Upper lobe of right lung (tissue), 1 donor: ENCODE measurements around the gene AKR1C3. TPM values are rescaled to one million over a fixed set of nuclear protein-coding genes. Genes with fewer than 3 reads are reported as not detected.
"Not testable (repeated sequence)": the region's sequence is repeated elsewhere in the genome, so short reads cannot be mapped to it uniquely, and the experiment has no call there.

ENCODE experiments used
- ATAC-seq: fragments of 200-7000 bp; cut with Tn5 transposase; one replicate; pipeline ENCODE4 v1.9.1; 2020; ENCODE audit warnings: mild to moderate bottlenecking, moderate library complexity
- DNase-seq: peaks from one replicate; pipeline ENCODE4 v3.0.0-alpha.2; 2020
- H3K27ac ChIP-seq: fragments of 200-600 bp; one replicate; pipeline ENCODE4 v1.8.0; 2022
- H3K27me3 ChIP-seq: fragments of 200-600 bp; one replicate; pipeline ENCODE4 v1.8.0; 2022; ENCODE audit warnings: mild to moderate bottlenecking
- H3K36me3 ChIP-seq: fragments of 200-600 bp; one replicate; pipeline ENCODE4 v1.8.0; 2022
- H3K4me1 ChIP-seq: fragments of 200-600 bp; one replicate; pipeline ENCODE4 v1.8.0; 2022
- H3K4me3 ChIP-seq: fragments of 200-600 bp; one replicate; pipeline ENCODE4 v1.8.0; 2022; ENCODE audit warnings: mild to moderate bottlenecking
- H3K9me3 ChIP-seq: fragments of 200-600 bp; one replicate; pipeline ENCODE4 v1.8.0; 2022
- intact Hi-C: fragments of 100-400 bp; cut with DNase I; formaldehyde crosslinking; loops from one replicate; pipeline ENCODE4 v1.11.0; 2022
- total RNA-seq: library from RNA; stranded (reverse); fragmentation: NEBNext Ultra II Directional; extraction: Animal tissue kit (Norgen Biotek cat#: 25700); gene quantifications from one replicate; pipeline ENCODE4 v1.2.1, GENCODE V29; 2021
- TF ChIP-seq, protein P1 (sequence below): fragments of 200-600 bp; IDR thresholded peaks from one replicate; pipeline ENCODE4 v1.8.0; 2022; ENCODE audit warnings: antibody characterized with exemption
- donor health status: DM: no; HTN: yes; CAD: no; lungs with severe emphysema.

The AKR1C3 gene
- total RNA-seq, 1 donor from 2014 or later = 63.6 TPM

GRCh38 chr10:5123886-5124285, 29.7 kb downstream of the AKR1C3 start:
- Histone ChIP-seq H3K27me3 (no peaks in the 10 kb centered on the region), H3K9me3 (no peaks in the 10 kb centered on the region), H3K27ac (no peak overlapping the region), H3K36me3 (no peaks in the 10 kb centered on the region), H3K4me3 (no peak overlapping the region), H3K4me1 (no peaks in the 10 kb centered on the region)
- ATAC-seq (no peak), DNase-seq (no peak)
- intact Hi-C loops = no loop called here
- TF ChIP-seq, protein P1, sequence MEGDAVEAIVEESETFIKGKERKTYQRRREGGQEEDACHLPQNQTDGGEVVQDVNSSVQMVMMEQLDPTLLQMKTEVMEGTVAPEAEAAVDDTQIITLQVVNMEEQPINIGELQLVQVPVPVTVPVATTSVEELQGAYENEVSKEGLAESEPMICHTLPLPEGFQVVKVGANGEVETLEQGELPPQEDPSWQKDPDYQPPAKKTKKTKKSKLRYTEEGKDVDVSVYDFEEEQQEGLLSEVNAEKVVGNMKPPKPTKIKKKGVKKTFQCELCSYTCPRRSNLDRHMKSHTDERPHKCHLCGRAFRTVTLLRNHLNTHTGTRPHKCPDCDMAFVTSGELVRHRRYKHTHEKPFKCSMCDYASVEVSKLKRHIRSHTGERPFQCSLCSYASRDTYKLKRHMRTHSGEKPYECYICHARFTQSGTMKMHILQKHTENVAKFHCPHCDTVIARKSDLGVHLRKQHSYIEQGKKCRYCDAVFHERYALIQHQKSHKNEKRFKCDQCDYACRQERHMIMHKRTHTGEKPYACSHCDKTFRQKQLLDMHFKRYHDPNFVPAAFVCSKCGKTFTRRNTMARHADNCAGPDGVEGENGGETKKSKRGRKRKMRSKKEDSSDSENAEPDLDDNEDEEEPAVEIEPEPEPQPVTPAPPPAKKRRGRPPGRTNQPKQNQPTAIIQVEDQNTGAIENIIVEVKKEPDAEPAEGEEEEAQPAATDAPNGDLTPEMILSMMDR = no peak

DNA sequence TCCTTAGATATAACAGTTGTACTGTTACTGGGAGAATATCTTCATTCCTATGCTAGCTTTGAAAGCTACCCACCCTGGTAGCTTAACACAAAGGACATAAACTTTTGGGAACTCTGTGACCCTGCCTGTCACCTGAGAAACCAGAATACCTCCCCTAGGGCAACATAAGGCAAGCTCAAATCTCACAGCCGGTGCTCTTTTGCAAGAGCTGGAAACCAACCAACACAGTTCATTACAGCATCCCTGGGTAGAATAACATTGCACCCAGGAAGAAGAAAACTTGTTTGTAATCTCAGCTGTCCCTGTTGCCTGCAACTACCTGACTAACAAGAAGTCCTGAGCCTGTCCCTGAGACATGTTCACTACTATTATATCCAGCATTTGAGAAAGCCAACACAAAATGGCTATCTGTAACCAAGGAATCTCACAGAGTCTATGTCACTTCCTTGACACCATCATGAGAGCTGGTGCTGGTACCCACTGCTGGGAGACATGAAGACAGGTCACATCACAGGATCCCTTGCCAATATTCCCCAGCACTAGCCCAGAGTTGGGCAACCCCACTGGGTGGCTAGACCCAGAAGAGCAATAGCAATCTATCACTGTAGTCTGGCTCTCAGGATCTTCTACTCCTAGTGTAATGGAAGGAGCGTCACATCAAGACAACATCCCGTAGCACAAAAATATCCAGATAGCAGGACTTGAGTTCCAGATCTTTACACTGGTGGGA, 31.3 kb downstream of the AKR1C3 start:
- no peaks in the 10 kb centered on the region for H3K27me3 ChIP-seq
- intact Hi-C loops = no loop called here
- no peak overlapping the region for H3K27ac ChIP-seq
- no peak overlapping the region for H3K4me3 ChIP-seq
- no peak for ATAC-seq
- no peaks in the 10 kb centered on the region for H3K36me3 ChIP-seq
- H3K9me3 ChIP-seq = no peaks in the 10 kb centered on the region
- no peak for DNase-seq
- H3K4me1 ChIP-seq = no peaks in the 10 kb centered on the region
- TF ChIP-seq, protein P1 = no peak

- no peak overlapping the region for H3K4me3 ChIP-seq
- no peaks in the 10 kb centered on the region for H3K27me3 ChIP-seq
- H3K27ac ChIP-seq = no peak overlapping the region
- ATAC-seq (no peak), DNase-seq (no peak)
- H3K9me3 ChIP-seq = peaks cover 6% of the 10 kb centered on the region
- intact Hi-C loops = no loop called here
- TF ChIP-seq, protein P1 = no peak
- H3K4me1 ChIP-seq = no peaks in the 10 kb centered on the region
- no peaks in the 10 kb centered on the region for H3K36me3 ChIP-seq
These were observed 41.4 kb downstream of the AKR1C3 start for GRCh38 chr10:5135581-5135980.

GRCh38 chr10:5136468-5137087, 42.4 kb downstream of the AKR1C3 start:
- intact Hi-C loops = no loop called here
- H3K27me3 ChIP-seq = no peaks in the 10 kb centered on the region

DNA sequence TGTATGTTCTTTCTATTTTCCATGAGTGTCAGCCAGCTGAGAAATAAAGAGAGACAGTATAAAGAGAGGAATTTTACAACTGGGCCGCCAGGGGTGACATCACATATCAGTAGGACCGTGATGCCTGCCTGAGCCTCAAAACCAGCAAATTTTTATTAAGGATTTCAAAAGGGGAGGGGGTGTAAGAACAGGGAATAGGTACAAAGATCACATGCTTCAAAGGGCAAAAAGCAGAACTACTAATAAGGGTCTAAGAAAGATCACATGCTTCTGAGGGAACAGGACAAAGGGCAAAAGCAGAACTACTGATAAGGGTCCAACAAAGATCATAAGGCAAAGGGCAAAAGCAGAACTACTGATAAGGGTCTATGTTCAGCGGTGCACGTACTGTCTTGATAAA, 43.5 kb downstream of the AKR1C3 start:
- H3K27me3 ChIP-seq, DNase-seq, H3K27ac ChIP-seq, intact Hi-C loops, H3K4me1 ChIP-seq, H3K9me3 ChIP-seq, ATAC-seq, H3K36me3 ChIP-seq, H3K4me3 ChIP-seq: not testable (repeated sequence)

More at GRCh38 chr10:5136468-5137087, 42.4 kb downstream of the AKR1C3 start:
- no peak overlapping the region for H3K4me3 ChIP-seq
- H3K9me3 ChIP-seq = peaks cover 6% of the 10 kb centered on the region
- no peak overlapping the region for H3K27ac ChIP-seq
- TF ChIP-seq, protein P1 = no peak
- H3K36me3 ChIP-seq = no peaks in the 10 kb centered on the region
- H3K4me1 ChIP-seq = no peaks in the 10 kb centered on the region
- ATAC-seq (no peak), DNase-seq (no peak)

DNA sequence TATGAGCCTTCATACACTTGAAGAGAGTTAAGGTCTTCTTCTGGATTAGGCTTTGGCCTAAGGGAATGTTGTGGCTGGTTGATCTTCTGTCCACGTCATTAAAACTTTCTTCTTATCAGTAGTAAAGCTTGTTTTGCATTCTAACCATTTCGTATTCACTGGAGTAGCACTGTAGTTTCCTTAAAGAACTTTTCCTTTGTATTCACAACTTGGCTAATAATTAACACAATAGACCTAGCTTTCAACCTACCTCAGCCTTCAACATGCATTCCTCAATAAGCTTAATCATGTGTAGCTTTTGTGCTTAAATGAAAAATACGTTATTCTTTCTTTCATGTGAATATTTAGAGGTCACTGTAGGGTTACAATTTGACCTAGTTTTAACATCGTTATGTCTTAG, 48.0 kb downstream of the AKR1C3 start:
- DNase-seq (no peak), ATAC-seq (no peak)
- H3K36me3 ChIP-seq = no peaks in the 10 kb centered on the region
- H3K27ac ChIP-seq = no peak overlapping the region
- TF ChIP-seq, protein P1 = no peak
- no peak overlapping the region for H3K4me3 ChIP-seq
- no peaks in the 10 kb centered on the region for H3K4me1 ChIP-seq
- H3K9me3 ChIP-seq = no peaks in the 10 kb centered on the region
- intact Hi-C loops = no loop called here
- H3K27me3 ChIP-seq = no peaks in the 10 kb centered on the region
